Thyroid gland (tissue), 4 donors: ENCODE data around the gene TIMM44. TPM values are rescaled to one million over a fixed set of nuclear protein-coding genes. Genes with fewer than 3 reads are reported as not detected.

ENCODE experiments used
- DNase-seq, 2 donors: peaks; one replicate each; pipeline ENCODE4 v3.0.0-alpha.2; 2019
- H3K27ac ChIP-seq, 3 donors: fragments of 200-600 bp; sonication (generic); 1 replicate in 2 of 3; 2 replicates in 1 of 3; pipeline ENCODE4 v1.5.1; 2016 to 2019; ENCODE audit warnings: mild to moderate bottlenecking in 1 of 3, moderate library complexity in 1 of 3
- H3K27me3 ChIP-seq: fragments of 200-600 bp; sonication (generic); one replicate; pipeline ENCODE4 v1.5.1; 2019
- H3K36me3 ChIP-seq, 2 donors: fragments of 200-600 bp; sonication (generic); one replicate each; pipeline ENCODE4 v1.5.1; 2016 to 2019
- H3K4me1 ChIP-seq, 2 donors: fragments of 200-600 bp; sonication (generic); one replicate each; pipeline ENCODE4 v1.5.1; 2017 to 2019
- H3K4me3 ChIP-seq, 3 donors: fragments of 200-600 bp; sonication (generic); replicated peaks in 1 of 3; 1 replicate in 2 of 3; 2 replicates in 1 of 3; pipeline ENCODE4 v1.5.1; 2016; ENCODE audit warnings: mild to moderate bottlenecking in 1 of 3
- H3K9me3 ChIP-seq: fragments of 200-600 bp; sonication (generic); one replicate; pipeline ENCODE4 v1.5.1; 2017
- CTCF ChIP-seq, 6 experiments: fragments of 200-600 bp in 3 of 6; fragments of 450-650 bp in 3 of 6; sonication (generic) in 3 of 6; IDR thresholded peaks; one replicate each; pipeline ENCODE4 v1.5.1; 2016 to 2019; ENCODE audit warnings: antibody characterized with exemption in 6 of 6, mild to moderate bottlenecking in 2 of 6, inconsistent platforms in 1 of 6, moderate library complexity in 1 of 6
- POLR2A ChIP-seq, 2 donors: fragments of 450-650 bp; IDR thresholded peaks; one replicate each; pipeline ENCODE4 v1.6.1; 2017; ENCODE audit warnings: antibody characterized with exemption in 2 of 2, mild to moderate bottlenecking in 2 of 2, moderate library complexity in 1 of 2
- WGBS, 2 donors: methylation state at CpG; one replicate each; pipeline ENCODE4 v1.1.5; 2017; 5-methylcytosine and 5-hydroxymethylcytosine counted together
- intact Hi-C: fragments of 100-400 bp; cut with DNase I; formaldehyde crosslinking; loops from one replicate; pipeline ENCODE4 v1.15.1; 2023
- total RNA-seq, 4 donors: library from RNA; depleted of rRNA; stranded (reverse); fragments of >200 nt; gene quantifications; one replicate each; pipeline ENCODE4 v1.2.3, GENCODE V29; 2016

TIMM44 gene
- total RNA-seq, 4 donors from 2014 or later: 47.4 to 85.6 (median 56.6) TPM

- Histone ChIP-seq H3K4me1 (no peaks in the 10 kb centered on the region), H3K4me3 (no peak overlapping the region), H3K27me3 (no peaks in the 10 kb centered on the region), H3K27ac (no peak overlapping the region), H3K36me3 (no peaks in the 10 kb centered on the region), H3K9me3 (no peaks in the 10 kb centered on the region)
- 87% methylated on average over 19 of the region's 19 CpGs for WGBS, 2 donors
- intact Hi-C loops: no loop called here
- no peak for TF ChIP-seq CTCF (IDR thresholded peaks at IDR 0.05)
- TF ChIP-seq POLR2A (IDR thresholded peaks at IDR 0.05): no peak
- no peak for DNase-seq
These were observed 63.6 kb downstream of the TIMM44 start for GRCh38 chr19:7879836-7880235.

GRCh38 chr19:7879111-7879807, 64.2 kb downstream of the TIMM44 start:
- intact Hi-C loops: no loop called here
- H3K4me3 ChIP-seq: no peak overlapping the region
- TF ChIP-seq CTCF (IDR thresholded peaks at IDR 0.05) (no peak), POLR2A (IDR thresholded peaks at IDR 0.05) (no peak)
- no peaks in the 10 kb centered on the region for H3K9me3 ChIP-seq
- H3K27ac ChIP-seq: no peak overlapping the region
- no peak for DNase-seq
- H3K27me3 ChIP-seq: no peaks in the 10 kb centered on the region
- 70 to 76% methylated on average over 14 to 18 of the region's 18 CpGs for WGBS, 2 donors
- no peaks in the 10 kb centered on the region for H3K36me3 ChIP-seq
- peaks cover 0 to 5% of the 10 kb centered on the region in 2 donors for H3K4me1 ChIP-seq

- Histone ChIP-seq H3K9me3 (no peaks in the 10 kb centered on the region), H3K27ac (no peak overlapping the region), H3K27me3 (no peaks in the 10 kb centered on the region), H3K4me3 (no peak overlapping the region), H3K4me1 (peaks cover 6 to 12% of the 10 kb centered on the region in 2 donors), H3K36me3 (no peaks in the 10 kb centered on the region)
- WGBS, 2 donors: 79 to 80% methylated on average over 6 of the region's 6 CpGs
- intact Hi-C loops: no loop called here
- TF ChIP-seq POLR2A (IDR thresholded peaks at IDR 0.05): no peak
- TF ChIP-seq CTCF (IDR thresholded peaks at IDR 0.05): no peak
- no peak for DNase-seq
These were observed 66.1 kb downstream of the TIMM44 start for GRCh38 chr19:7877249-7877836.

Other genes starting within 250 kb of the TIMM44 start
- not detected for gene FCER2, start 241.5 kb downstream of the TIMM44 start, total RNA-seq
- gene CLEC4G, start 211.6 kb downstream of the TIMM44 start, total RNA-seq: 1 to 10 TPM in 2 of 4 donors, under 1 TPM in 2; 0.22 to 2.0 (median 0.81) TPM
- 1 to 10 TPM; 1.5 to 6.4 (median 3.3) TPM for gene CD209, start 196.1 kb downstream of the TIMM44 start, total RNA-seq
- under 1 TPM in 1 of 4 donors, not detected in 3; 0.13 TPM for gene CLEC4M, start 180.4 kb downstream of the TIMM44 start, total RNA-seq
- gene EVI5L, start 113.4 kb downstream of the TIMM44 start, total RNA-seq: 10 to 100 TPM in 3 of 4 donors, 1 to 10 TPM in 1; 9.8 to 29.3 (median 21.8) TPM
- gene PRR36, start 69.3 kb downstream of the TIMM44 start, total RNA-seq: under 1 TPM; 0.13 to 0.45 (median 0.20) TPM
- gene LRRC8E, start 55.2 kb downstream of the TIMM44 start, total RNA-seq: 1 to 10 TPM; 1.4 to 3.3 (median 2.3) TPM
- 10 to 100 TPM in 3 of 4 donors, 1 to 10 TPM in 1; 9.1 to 18.6 (median 14.9) TPM for gene MAP2K7, start 39.8 kb downstream of the TIMM44 start, total RNA-seq
- gene TGFBR3L, start 28.8 kb downstream of the TIMM44 start, total RNA-seq: not detected
- gene SNAPC2, start 23.3 kb downstream of the TIMM44 start, total RNA-seq: 10 to 100 TPM in 2 of 4 donors, 1 to 10 TPM in 2; 9.3 to 14.0 (median 11.5) TPM
- gene CTXN1, start 17.5 kb downstream of the TIMM44 start, total RNA-seq: 1 to 10 TPM; 1.4 to 3.0 (median 2.0) TPM
- gene ELAVL1, start 62.0 kb upstream of the TIMM44 start, total RNA-seq: 10 to 100 TPM; 24.2 to 46.7 (median 42.4) TPM
- gene CCL25, start 109.1 kb upstream of the TIMM44 start, total RNA-seq: not detected
- gene FBN3, start 205.9 kb upstream of the TIMM44 start, total RNA-seq: 1 to 10 TPM in 3 of 4 donors, under 1 TPM in 1; 0.13 to 8.7 (median 2.5) TPM